Measurements from ENCODE around the gene EHMT1.

The EHMT1 gene

DNA sequence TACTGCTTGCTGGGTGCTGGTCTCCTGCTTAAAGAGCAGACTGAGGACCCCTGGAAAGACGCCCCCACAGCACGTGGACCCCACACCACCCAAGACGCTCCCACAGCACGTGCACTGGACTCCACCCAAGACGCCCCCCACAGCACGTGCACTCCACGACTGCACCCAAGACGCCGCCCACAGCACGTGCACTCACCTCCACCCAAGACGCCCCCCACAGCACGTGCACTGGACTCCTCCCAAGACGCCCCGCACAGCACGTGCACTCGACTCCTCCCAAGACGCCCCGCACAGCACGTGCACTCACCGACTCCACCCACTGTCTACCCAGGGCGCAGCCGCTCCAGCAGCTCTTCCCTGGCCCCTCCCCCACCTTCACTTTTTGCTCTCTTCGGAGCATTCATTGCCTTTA is 50.5 kb downstream of the EHMT1 start:
- peak in 1 of 2 experiments; percentile 63 for DNase-seq (ENCODE audit: low read depth in 1 of 2, low spot score in 1 of 2)
- H3K4me3 ChIP-seq (replicated peaks; ENCODE audit: insufficient read depth, low read length), result no peak overlapping the region

GRCh38 chr9:137670391-137671195 is 51.8 kb downstream of the EHMT1 start:
- Histone ChIP-seq H3K27ac (replicated peaks) (peak overlapping the region; percentile 21), H3K4me3 (replicated peaks; ENCODE audit: insufficient read depth, low read length) (no peak overlapping the region)
- DNase-seq (ENCODE audit: low read depth in 1 of 2, low spot score in 1 of 2), result peak in 1 of 2 experiments; percentile 58

More for the DNA sequence above, 50.5 kb downstream of the EHMT1 start:
- TF ChIP-seq GABPA (IDR thresholded peaks at IDR 0.05; ENCODE audit: low read depth) (no peak), POLR2AphosphoS5 (IDR thresholded peaks at IDR 0.05; ENCODE audit: low read depth) (0 out of 2 replicates have a peak, but pooled peaks have one; percentile 14), CTCF (IDR thresholded peaks at IDR 0.05; ENCODE audit: insufficient read depth, low read length) (no peak)
- Histone ChIP-seq H3K27me3 (ENCODE audit: insufficient read depth, poor library complexity, severe bottlenecking) (no peaks in the 10 kb centered on the region), H3K27ac (replicated peaks) (no peak overlapping the region)

DNA sequence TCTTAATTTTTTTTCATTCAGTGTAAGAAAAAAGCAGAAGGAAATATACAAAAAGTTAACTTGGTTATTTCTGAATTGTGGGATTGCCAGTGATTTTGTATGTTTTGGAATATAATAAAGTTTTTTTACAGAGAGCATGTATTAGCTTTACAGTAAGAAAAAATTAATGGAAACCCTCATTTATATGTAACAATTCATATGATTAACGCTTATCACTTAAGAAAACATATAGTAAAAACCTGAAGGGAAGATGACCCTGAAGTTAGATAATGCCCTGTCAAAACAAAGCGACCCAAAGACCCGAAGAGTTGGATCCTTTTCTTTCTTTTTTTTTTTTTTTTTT is 52.4 kb downstream of the EHMT1 start:
- no peak overlapping the region for H3K4me3 ChIP-seq (replicated peaks; ENCODE audit: insufficient read depth, low read length)
- TF ChIP-seq, protein P1, sequence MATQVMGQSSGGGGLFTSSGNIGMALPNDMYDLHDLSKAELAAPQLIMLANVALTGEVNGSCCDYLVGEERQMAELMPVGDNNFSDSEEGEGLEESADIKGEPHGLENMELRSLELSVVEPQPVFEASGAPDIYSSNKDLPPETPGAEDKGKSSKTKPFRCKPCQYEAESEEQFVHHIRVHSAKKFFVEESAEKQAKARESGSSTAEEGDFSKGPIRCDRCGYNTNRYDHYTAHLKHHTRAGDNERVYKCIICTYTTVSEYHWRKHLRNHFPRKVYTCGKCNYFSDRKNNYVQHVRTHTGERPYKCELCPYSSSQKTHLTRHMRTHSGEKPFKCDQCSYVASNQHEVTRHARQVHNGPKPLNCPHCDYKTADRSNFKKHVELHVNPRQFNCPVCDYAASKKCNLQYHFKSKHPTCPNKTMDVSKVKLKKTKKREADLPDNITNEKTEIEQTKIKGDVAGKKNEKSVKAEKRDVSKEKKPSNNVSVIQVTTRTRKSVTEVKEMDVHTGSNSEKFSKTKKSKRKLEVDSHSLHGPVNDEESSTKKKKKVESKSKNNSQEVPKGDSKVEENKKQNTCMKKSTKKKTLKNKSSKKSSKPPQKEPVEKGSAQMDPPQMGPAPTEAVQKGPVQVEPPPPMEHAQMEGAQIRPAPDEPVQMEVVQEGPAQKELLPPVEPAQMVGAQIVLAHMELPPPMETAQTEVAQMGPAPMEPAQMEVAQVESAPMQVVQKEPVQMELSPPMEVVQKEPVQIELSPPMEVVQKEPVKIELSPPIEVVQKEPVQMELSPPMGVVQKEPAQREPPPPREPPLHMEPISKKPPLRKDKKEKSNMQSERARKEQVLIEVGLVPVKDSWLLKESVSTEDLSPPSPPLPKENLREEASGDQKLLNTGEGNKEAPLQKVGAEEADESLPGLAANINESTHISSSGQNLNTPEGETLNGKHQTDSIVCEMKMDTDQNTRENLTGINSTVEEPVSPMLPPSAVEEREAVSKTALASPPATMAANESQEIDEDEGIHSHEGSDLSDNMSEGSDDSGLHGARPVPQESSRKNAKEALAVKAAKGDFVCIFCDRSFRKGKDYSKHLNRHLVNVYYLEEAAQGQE (IDR thresholded peaks at IDR 0.05; ENCODE audit: insufficient replicate concordance, low read depth), result no peak
- no peak for TF ChIP-seq CTCF (IDR thresholded peaks at IDR 0.05; ENCODE audit: insufficient read depth, low read length)
- TF ChIP-seq POLR2AphosphoS5 (IDR thresholded peaks at IDR 0.05; ENCODE audit: low read depth), result no peak
- TF ChIP-seq GABPA (IDR thresholded peaks at IDR 0.05; ENCODE audit: low read depth), result no peak
- no peak for TF ChIP-seq SPI1 (IDR thresholded peaks at IDR 0.05; ENCODE audit: borderline replicate concordance, low read depth)
- DNase-seq (ENCODE audit: low read depth in 1 of 2, low spot score in 1 of 2), result no peak
- no peaks in the 10 kb centered on the region for H3K27me3 ChIP-seq (ENCODE audit: insufficient read depth, poor library complexity, severe bottlenecking)
- peak overlapping the region; percentile 21; the same call in 1 of the 2 replicates for H3K27ac ChIP-seq (replicated peaks)

More at GRCh38 chr9:137670391-137671195, 51.8 kb downstream of the EHMT1 start:
- no peaks in the 10 kb centered on the region for H3K27me3 ChIP-seq (ENCODE audit: insufficient read depth, poor library complexity, severe bottlenecking)
- TF ChIP-seq GABPA (IDR thresholded peaks at IDR 0.05; ENCODE audit: low read depth) (no peak), CTCF (IDR thresholded peaks at IDR 0.05; ENCODE audit: insufficient read depth, low read length) (no peak), POLR2AphosphoS5 (IDR thresholded peaks at IDR 0.05; ENCODE audit: low read depth) (no peak), SPI1 (IDR thresholded peaks at IDR 0.05; ENCODE audit: borderline replicate concordance, low read depth) (no peak)
- TF ChIP-seq, protein P1 (IDR thresholded peaks at IDR 0.05; ENCODE audit: insufficient replicate concordance, low read depth), result no peak
